ENCODE results near the gene COX5A. TPM values are rescaled to one million over a fixed set of nuclear protein-coding genes. Genes with fewer than 3 reads are reported as not detected.
A peak's percentile ranks its signal among the peaks of the same experiment; 100 is the strongest.
"Not testable (repeated sequence)": the region's sequence is repeated elsewhere in the genome, so short reads cannot be mapped to it uniquely, and the experiment has no call there.

Gene COX5A
- total and polyA plus RNA-seq, 4 donors: 72.6 to 222 (median 104) TPM

DNA sequence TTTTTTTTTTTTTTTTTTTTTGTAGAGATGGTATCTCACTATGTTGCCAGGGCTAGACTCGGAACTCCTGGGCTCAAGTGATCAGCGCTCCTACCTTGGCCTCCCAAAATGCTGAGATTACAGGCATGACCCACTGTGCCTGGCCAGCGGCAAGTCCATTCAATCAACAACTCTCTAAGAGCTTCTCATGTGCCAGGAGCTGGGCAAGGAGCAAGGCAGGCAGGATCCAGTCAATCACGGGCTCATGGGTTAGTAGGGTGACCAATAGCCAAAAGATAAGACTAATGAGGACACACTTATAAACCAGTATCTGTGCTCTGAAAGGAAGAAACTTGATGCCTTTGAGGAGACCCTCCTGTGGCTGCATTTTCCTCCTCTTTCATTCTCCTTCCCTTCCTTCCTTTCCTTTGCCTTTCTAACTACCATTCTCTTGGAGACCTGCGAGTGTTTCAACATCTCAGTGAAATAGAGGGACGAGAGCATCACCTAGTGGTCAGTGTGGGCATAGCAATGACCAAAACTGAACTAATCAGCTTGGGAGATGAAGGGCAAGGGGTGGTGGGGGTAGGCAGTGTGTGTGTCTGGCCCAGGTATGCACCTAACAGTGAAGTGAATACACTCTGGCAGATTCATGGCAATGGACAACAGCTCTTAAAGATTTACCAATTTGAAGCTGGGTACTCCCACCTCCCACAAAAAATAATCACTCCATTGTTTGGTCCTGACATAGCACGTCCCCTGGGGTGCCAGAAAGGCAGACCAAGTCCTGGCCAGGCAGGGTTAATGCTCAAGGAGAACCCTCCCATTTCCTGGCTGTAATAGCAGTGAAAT lies 12.4 kb upstream of the COX5A start:
- ATAC-seq (ENCODE audit: low FRiP score) (peak; percentile 86), DNase-seq (peak; percentile 76 to 81)
- Histone ChIP-seq H3K36me3 (ENCODE audit: control insufficient read depth in 1 of 2, insufficient read depth in 2 of 2, low read length in 1 of 2) (no peaks in the 10 kb centered on the region), H3K4me1 (ENCODE audit: control insufficient read depth in 1 of 2, insufficient read depth in 2 of 2, low read length in 2 of 2) (no peaks in the 10 kb centered on the region), H3K27ac (ENCODE audit: low read depth in 1 of 2, low read length in 2 of 2) (no peak overlapping the region), H3K27me3 (ENCODE audit: control insufficient read depth in 1 of 2, insufficient read depth in 2 of 2, low read length in 1 of 2) (no peaks in the 10 kb centered on the region), H3K4me3 (ENCODE audit: low read length in 2 of 2) (no peak overlapping the region), H3K9me3 (ENCODE audit: control insufficient read depth, low read length) (no peaks in the 10 kb centered on the region)
- intact Hi-C loops (cut with DNase I): loop anchor here (2.0 to 10.0 kb wide), 4 partner anchors 43 to 315 kb away; partner anchors contain the start of gene FAM219B (in 1 of the 2)
- WGBS, 2 donors: 27 to 34% methylated on average over 7 of the region's 7 CpGs

DNA sequence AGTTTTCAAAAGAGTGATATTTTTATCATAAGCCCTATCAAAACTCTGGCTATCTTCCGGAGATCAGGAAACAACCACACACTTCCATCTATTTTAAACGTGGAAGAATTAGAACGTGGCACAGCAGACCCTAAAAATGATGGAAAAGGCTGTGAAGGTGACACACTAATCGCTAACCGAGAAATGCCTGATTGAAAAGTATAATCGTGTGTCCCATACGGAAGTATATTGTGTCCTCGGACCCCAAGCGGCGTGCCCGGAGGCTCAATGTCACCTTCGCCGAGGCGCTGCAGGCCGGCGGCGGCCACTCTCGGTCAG lies 642 bp downstream of the COX5A start:
- intact Hi-C loops (cut with DNase I): loop anchor here (2.0 to 5.0 kb wide), 2 partner anchors 30 to 95 kb away; partner anchors contain the start of genes FAM219B (in 1 of the 2) and ULK3 (in 1 of the 2)
- H3K27me3 ChIP-seq (ENCODE audit: control insufficient read depth in 1 of 2, insufficient read depth in 2 of 2, low read length in 1 of 2): no peaks in the 10 kb centered on the region
- ATAC-seq (ENCODE audit: low FRiP score): no peak
- no peaks in the 10 kb centered on the region for H3K4me1 ChIP-seq (ENCODE audit: control insufficient read depth in 1 of 2, insufficient read depth in 2 of 2, low read length in 2 of 2)
- WGBS, 2 donors: 0 to 1% methylated on average over 18 of the region's 18 CpGs
- no peaks in the 10 kb centered on the region for H3K36me3 ChIP-seq (ENCODE audit: control insufficient read depth in 1 of 2, insufficient read depth in 2 of 2, low read length in 1 of 2)
- peak overlapping the region; percentile 65 to 77 for H3K4me3 ChIP-seq (ENCODE audit: low read length in 2 of 2)
- no peak for DNase-seq
- no peaks in the 10 kb centered on the region for H3K9me3 ChIP-seq (ENCODE audit: control insufficient read depth, low read length)
- H3K27ac ChIP-seq (ENCODE audit: low read depth in 1 of 2, low read length in 2 of 2): peak overlapping the region in 1 of 2 donors; percentile 49

DNA sequence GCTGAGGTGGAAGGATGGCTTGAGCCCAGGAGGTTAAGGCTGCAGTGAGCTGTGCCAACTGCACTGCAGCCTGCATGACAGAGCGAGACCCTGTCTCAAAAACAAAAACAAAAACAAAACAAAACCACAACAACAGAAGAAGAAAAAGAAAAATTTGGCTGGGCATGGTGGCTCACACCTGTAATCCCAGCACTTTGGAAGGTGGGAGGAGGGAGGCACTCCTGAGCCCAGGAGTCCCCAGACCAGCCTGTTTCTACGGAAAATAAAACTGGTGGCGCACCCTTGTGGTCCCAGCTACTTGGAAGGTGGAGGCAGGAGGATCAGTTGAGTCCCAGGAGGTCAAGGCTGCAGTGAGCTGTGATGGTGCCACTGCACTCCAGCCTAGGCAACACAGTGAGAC lies 2.7 kb downstream of the COX5A start:
- WGBS, 2 donors: 87 to 91% methylated on average over 3 of the region's 3 CpGs
- H3K9me3 ChIP-seq (ENCODE audit: control insufficient read depth, low read length); ATAC-seq (ENCODE audit: low FRiP score); DNase-seq; H3K4me3 ChIP-seq (ENCODE audit: low read length in 2 of 2); H3K36me3 ChIP-seq (ENCODE audit: control insufficient read depth in 1 of 2, insufficient read depth in 2 of 2, low read length in 1 of 2); H3K27me3 ChIP-seq (ENCODE audit: control insufficient read depth in 1 of 2, insufficient read depth in 2 of 2, low read length in 1 of 2); H3K27ac ChIP-seq (ENCODE audit: low read depth in 1 of 2, low read length in 2 of 2); H3K4me1 ChIP-seq (ENCODE audit: control insufficient read depth in 1 of 2, insufficient read depth in 2 of 2, low read length in 2 of 2): not testable (repeated sequence)
- intact Hi-C loops (cut with DNase I): loop anchor here in 1 of 2 donors (5.0 kb wide), 1 partner anchor 93 kb away; the partner anchor contains the start of gene ULK3

DNA sequence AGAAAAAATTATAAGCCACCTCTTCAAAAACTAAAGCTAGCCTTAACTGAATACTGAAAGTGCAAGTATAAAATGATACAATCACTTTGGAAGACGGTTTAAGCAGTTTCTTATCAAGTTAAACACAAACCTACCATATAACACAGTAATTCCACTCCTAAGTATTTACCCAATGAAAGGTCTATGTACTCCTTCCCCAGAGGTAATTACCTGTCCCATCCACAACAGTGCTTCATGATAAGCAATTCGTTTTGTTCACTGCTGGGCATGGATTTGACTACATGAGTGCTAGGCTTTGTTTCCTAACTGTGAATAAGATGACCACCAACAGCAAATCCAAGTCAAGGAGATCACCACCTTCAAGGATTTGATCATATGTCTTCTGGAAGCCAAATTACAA lies 4.3 kb downstream of the COX5A start:
- no peak for DNase-seq
- intact Hi-C loops (cut with DNase I): no loop called here
- H3K4me3 ChIP-seq (ENCODE audit: low read length in 2 of 2): no peak overlapping the region
- H3K27ac ChIP-seq (ENCODE audit: low read depth in 1 of 2, low read length in 2 of 2): no peak overlapping the region
- WGBS, 2 donors: 64 to 76% methylated on average over 2 of the region's 2 CpGs
- H3K4me1 ChIP-seq (ENCODE audit: control insufficient read depth in 1 of 2, insufficient read depth in 2 of 2, low read length in 2 of 2): no peaks in the 10 kb centered on the region
- no peaks in the 10 kb centered on the region for H3K9me3 ChIP-seq (ENCODE audit: control insufficient read depth, low read length)
- no peaks in the 10 kb centered on the region for H3K27me3 ChIP-seq (ENCODE audit: control insufficient read depth in 1 of 2, insufficient read depth in 2 of 2, low read length in 1 of 2)
- peaks cover 0 to 5% of the 10 kb centered on the region in 2 donors for H3K36me3 ChIP-seq (ENCODE audit: control insufficient read depth in 1 of 2, insufficient read depth in 2 of 2, low read length in 1 of 2)
- ATAC-seq (ENCODE audit: low FRiP score): no peak

DNA sequence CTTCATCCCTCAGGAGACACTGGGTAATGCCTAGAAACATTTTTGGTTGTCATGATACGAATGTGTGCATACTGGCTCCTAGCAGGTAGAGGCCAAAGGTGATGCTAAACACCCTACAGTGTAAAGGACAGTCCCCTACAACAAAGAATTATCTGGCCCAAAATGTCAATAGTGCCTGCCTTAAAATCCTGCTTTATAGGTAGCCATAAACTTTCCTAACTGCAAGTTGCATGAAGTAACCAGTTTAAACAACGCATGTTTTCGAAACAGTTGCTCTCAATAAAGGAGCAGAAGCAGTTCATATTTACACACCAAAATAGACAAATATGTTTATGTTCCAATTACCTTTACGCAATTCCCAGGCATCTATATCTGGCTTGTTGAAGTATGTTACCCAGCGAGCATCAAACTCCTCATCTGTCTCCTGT lies 9.1 kb downstream of the COX5A start:
- H3K4me1 ChIP-seq (ENCODE audit: control insufficient read depth in 1 of 2, insufficient read depth in 2 of 2, low read length in 2 of 2): no peaks in the 10 kb centered on the region
- intact Hi-C loops (cut with DNase I): no loop called here
- no peak for DNase-seq
- no peak for ATAC-seq (ENCODE audit: low FRiP score)
- H3K27ac ChIP-seq (ENCODE audit: low read depth in 1 of 2, low read length in 2 of 2): no peak overlapping the region
- H3K9me3 ChIP-seq (ENCODE audit: control insufficient read depth, low read length): no peaks in the 10 kb centered on the region
- no peak overlapping the region for H3K4me3 ChIP-seq (ENCODE audit: low read length in 2 of 2)
- H3K27me3 ChIP-seq (ENCODE audit: control insufficient read depth in 1 of 2, insufficient read depth in 2 of 2, low read length in 1 of 2): no peaks in the 10 kb centered on the region
- H3K36me3 ChIP-seq (ENCODE audit: control insufficient read depth in 1 of 2, insufficient read depth in 2 of 2, low read length in 1 of 2): peaks cover 0 to 5% of the 10 kb centered on the region in 2 donors
- WGBS, 2 donors: 94 to 95% methylated on average over 5 of the region's 5 CpGs

DNA sequence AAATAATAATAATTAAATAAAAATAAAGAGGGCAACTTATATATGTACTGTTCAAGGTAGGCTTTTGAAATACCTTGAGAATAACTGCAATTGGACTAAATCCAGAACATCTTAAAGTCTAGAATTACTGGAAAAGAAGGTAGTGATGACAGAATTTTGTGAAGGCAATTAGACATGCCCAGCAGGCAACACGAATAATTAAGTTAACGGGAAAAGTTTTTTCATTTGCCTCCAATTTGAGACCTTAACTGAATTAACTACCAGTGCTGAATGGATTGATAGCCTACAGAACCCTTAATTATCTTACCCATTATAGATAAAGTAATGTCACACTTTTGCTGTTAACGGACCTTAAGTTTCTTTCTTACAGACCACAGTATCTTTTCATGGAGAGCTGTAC lies 13.3 kb downstream of the COX5A start:
- H3K36me3 ChIP-seq (ENCODE audit: control insufficient read depth in 1 of 2, insufficient read depth in 2 of 2, low read length in 1 of 2): peaks cover 0 to 5% of the 10 kb centered on the region in 2 donors
- no peaks in the 10 kb centered on the region for H3K9me3 ChIP-seq (ENCODE audit: control insufficient read depth, low read length)
- no peak overlapping the region for H3K4me3 ChIP-seq (ENCODE audit: low read length in 2 of 2)
- H3K27ac ChIP-seq (ENCODE audit: low read depth in 1 of 2, low read length in 2 of 2): no peak overlapping the region
- H3K27me3 ChIP-seq (ENCODE audit: control insufficient read depth in 1 of 2, insufficient read depth in 2 of 2, low read length in 1 of 2): no peaks in the 10 kb centered on the region
- no peak for ATAC-seq (ENCODE audit: low FRiP score)
- WGBS, 2 donors: 94 to 96% methylated on average over 3 of the region's 3 CpGs
- intact Hi-C loops (cut with DNase I): no loop called here
- DNase-seq: no peak
- H3K4me1 ChIP-seq (ENCODE audit: control insufficient read depth in 1 of 2, insufficient read depth in 2 of 2, low read length in 2 of 2): no peaks in the 10 kb centered on the region

DNA sequence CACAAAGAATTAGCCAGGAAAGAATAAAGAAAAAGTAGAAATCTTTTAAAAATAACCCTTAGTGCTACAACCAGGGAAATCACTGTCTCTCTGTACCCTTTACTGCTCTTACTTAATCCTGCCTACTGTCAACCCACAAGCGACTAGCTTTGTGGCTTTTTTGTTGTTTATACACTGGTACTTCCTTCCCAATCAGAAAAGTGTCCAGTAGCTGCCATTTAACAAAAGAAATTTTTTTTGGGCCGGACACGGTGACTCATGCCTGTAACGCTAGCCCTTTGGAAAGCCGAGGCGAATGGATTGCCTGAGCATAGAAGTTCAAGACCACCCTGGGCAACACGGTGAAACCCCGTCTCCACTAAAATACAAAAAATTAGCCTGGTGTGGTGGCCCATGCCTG lies 17.4 kb downstream of the COX5A start:
- DNase-seq (no peak), ATAC-seq (ENCODE audit: low FRiP score) (no peak)
- Histone ChIP-seq H3K27ac (ENCODE audit: low read depth in 1 of 2, low read length in 2 of 2) (no peak overlapping the region), H3K4me3 (ENCODE audit: low read length in 2 of 2) (no peak overlapping the region), H3K4me1 (ENCODE audit: control insufficient read depth in 1 of 2, insufficient read depth in 2 of 2, low read length in 2 of 2) (no peaks in the 10 kb centered on the region), H3K27me3 (ENCODE audit: control insufficient read depth in 1 of 2, insufficient read depth in 2 of 2, low read length in 1 of 2) (no peaks in the 10 kb centered on the region), H3K9me3 (ENCODE audit: control insufficient read depth, low read length) (no peaks in the 10 kb centered on the region), H3K36me3 (ENCODE audit: control insufficient read depth in 1 of 2, insufficient read depth in 2 of 2, low read length in 1 of 2) (peaks cover 3 to 4% of the 10 kb centered on the region in 2 donors)
- 89 to 90% methylated on average over 8 of the region's 8 CpGs for WGBS, 2 donors
- intact Hi-C loops (cut with DNase I): no loop called here

DNA sequence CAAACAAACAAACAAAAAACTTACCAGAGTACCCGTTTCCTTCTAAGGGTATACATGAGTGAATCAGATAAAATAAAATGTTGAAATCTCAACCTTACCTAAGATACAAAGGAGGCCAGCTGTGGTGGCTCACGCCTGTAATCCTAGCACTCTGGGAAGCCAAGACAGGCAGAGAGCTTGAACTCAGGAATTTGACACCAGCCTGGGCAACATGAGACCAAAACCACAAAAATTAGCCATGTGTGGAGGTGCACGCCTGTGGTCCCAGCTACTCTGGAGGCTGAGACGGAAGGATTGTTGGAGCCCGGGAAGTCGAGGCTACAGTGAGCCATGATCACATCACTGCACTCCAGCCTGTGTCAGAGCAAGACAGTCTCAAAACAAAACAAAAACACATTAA lies 20.2 kb downstream of the COX5A start:
- Histone ChIP-seq H3K27ac (ENCODE audit: low read depth in 1 of 2, low read length in 2 of 2) (no peak overlapping the region), H3K27me3 (ENCODE audit: control insufficient read depth in 1 of 2, insufficient read depth in 2 of 2, low read length in 1 of 2) (no peaks in the 10 kb centered on the region), H3K36me3 (ENCODE audit: control insufficient read depth in 1 of 2, insufficient read depth in 2 of 2, low read length in 1 of 2) (peaks cover 4 to 6% of the 10 kb centered on the region in 2 donors), H3K4me3 (ENCODE audit: low read length in 2 of 2) (no peak overlapping the region), H3K9me3 (ENCODE audit: control insufficient read depth, low read length) (no peaks in the 10 kb centered on the region), H3K4me1 (ENCODE audit: control insufficient read depth in 1 of 2, insufficient read depth in 2 of 2, low read length in 2 of 2) (no peaks in the 10 kb centered on the region)
- ATAC-seq (ENCODE audit: low FRiP score) (no peak), DNase-seq (no peak)
- 92 to 93% methylated on average over 6 of the region's 6 CpGs for WGBS, 2 donors
- intact Hi-C loops (cut with DNase I): no loop called here

DNA sequence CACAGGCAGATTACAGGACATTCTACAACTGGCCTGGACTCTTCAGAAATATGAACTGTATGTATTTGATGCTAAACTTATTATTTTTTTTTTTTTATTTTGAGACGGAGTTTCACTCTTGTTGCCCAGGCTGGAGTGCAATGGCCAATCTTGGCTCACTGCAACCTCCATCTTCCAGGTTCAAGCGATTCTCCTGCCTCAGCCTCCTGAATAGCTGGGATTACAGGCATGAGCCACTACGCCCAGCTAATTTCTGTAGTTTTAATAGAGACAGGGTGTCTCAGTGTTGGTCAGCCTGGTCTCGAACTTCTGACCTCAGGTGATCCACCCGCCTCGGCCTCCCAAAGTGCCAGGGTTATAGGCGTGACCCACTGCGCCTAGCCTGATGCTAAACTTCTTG lies 24.1 kb downstream of the COX5A start:
- H3K9me3 ChIP-seq (ENCODE audit: control insufficient read depth, low read length); H3K27me3 ChIP-seq (ENCODE audit: control insufficient read depth in 1 of 2, insufficient read depth in 2 of 2, low read length in 1 of 2); H3K36me3 ChIP-seq (ENCODE audit: control insufficient read depth in 1 of 2, insufficient read depth in 2 of 2, low read length in 1 of 2); DNase-seq; H3K27ac ChIP-seq (ENCODE audit: low read depth in 1 of 2, low read length in 2 of 2); H3K4me3 ChIP-seq (ENCODE audit: low read length in 2 of 2); intact Hi-C loops (cut with DNase I); ATAC-seq (ENCODE audit: low FRiP score); H3K4me1 ChIP-seq (ENCODE audit: control insufficient read depth in 1 of 2, insufficient read depth in 2 of 2, low read length in 2 of 2): not testable (repeated sequence)
- WGBS, 2 donors: 92% methylated on average over 8 of the region's 8 CpGs
